ENCODE results near the gene GALNT1.

The GALNT1 gene

GRCh38 chr18:35619464-35619863 lies 37.9 kb downstream of the GALNT1 start:
- DNase-seq (ENCODE audit: insufficient read length, low spot score) (no peak), FAIRE-seq (no peak)
- TF ChIP-seq POLR2A (IDR thresholded peaks at IDR 0.05; ENCODE audit: low read depth, low read length), result no peak

- no peak for FAIRE-seq
- no peak for TF ChIP-seq POLR2A (IDR thresholded peaks at IDR 0.05; ENCODE audit: low read depth, low read length)
- no peak for DNase-seq (ENCODE audit: insufficient read length, low spot score)
These were observed 38.4 kb downstream of the GALNT1 start for GRCh38 chr18:35619941-35620340.

- DNase-seq (ENCODE audit: insufficient read length, low spot score) (no peak), FAIRE-seq (no peak)
- no peak for TF ChIP-seq POLR2A (IDR thresholded peaks at IDR 0.05; ENCODE audit: low read depth, low read length)
These were observed 39.2 kb downstream of the GALNT1 start for GRCh38 chr18:35620765-35621164.

- TF ChIP-seq POLR2A (IDR thresholded peaks at IDR 0.05; ENCODE audit: low read depth, low read length), result no peak
- DNase-seq (ENCODE audit: insufficient read length, low spot score) (no peak), FAIRE-seq (no peak)
These were observed 41.7 kb downstream of the GALNT1 start for GRCh38 chr18:35623255-35623654.

GRCh38 chr18:35624146-35624545 lies 42.6 kb downstream of the GALNT1 start:
- FAIRE-seq, result peak; percentile 6
- no peak for TF ChIP-seq POLR2A (IDR thresholded peaks at IDR 0.05; ENCODE audit: low read depth, low read length)
- no peak for DNase-seq (ENCODE audit: insufficient read length, low spot score)

DNA sequence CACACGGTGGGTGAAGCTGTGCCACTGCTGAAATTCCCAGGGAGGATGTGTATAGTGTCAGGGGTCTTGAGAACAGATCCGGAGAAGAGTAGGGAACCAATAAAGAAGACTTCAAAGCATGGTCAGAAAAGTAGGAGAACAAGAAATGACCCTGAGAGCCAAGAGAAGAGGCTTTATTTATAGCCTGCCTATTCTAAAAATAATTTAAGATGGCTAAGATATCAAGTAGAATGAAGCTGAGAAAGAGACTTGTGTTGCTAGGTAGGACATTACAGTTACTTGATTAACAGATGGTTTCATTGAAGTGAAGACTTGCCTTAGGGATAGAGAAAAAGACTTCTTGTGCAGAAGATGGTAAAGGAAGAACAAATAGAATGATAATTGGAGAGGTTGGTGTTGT lies 43.7 kb downstream of the GALNT1 start:
- no peak for TF ChIP-seq POLR2A (IDR thresholded peaks at IDR 0.05; ENCODE audit: low read depth, low read length)
- no peak for FAIRE-seq

DNA sequence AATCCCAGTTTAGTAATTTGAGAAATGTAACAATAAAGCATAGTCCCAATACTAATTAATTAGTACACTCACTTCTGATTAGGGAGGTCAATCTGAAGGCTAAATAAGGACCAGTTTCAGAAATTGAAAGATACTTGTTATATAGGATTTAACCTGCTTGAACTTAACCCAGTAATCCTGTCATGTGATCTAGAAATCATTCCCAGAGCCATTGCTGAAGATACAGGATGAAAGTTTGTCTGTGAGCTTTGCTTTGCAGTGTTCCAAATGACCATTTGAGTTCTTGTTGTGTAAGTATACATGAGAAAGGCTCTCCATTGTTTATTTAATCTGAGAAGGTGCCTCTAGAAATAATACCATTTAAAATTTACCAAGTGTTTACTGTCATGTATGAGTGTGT lies 52.2 kb downstream of the GALNT1 start:
- TF ChIP-seq POLR2A (IDR thresholded peaks at IDR 0.05; ENCODE audit: low read depth, low read length), result no peak
- no peak for DNase-seq (ENCODE audit: insufficient read length, low spot score)

More for the DNA sequence above, 43.7 kb downstream of the GALNT1 start:
- no peak for DNase-seq (ENCODE audit: insufficient read length, low spot score)

DNA sequence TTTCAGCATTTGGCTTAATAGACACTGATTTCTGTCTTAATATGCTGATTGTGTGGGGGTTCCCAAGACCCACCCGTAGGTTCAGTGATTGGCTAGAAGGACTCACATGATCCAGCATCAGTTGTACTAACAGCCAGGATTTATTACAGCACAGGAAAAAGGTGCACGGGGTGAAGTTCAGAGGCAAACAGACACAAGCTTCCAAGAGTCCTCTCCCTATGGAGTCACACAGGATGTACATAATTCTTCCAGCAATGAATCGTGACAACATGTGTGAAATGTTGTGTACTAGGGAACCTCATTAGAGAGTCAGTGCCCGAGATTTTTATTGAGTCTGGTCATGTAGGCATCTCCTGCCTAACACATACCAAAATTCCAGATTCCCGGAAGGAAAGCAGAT lies 52.8 kb downstream of the GALNT1 start:
- DNase-seq (ENCODE audit: insufficient read length, low spot score), result no peak
- peak; percentile 41 for FAIRE-seq
- TF ChIP-seq POLR2A (IDR thresholded peaks at IDR 0.05; ENCODE audit: low read depth, low read length), result no peak

More for the DNA sequence above, 52.2 kb downstream of the GALNT1 start:
- FAIRE-seq, result no peak

GRCh38 chr18:35635170-35635569 lies 53.6 kb downstream of the GALNT1 start:
- FAIRE-seq, result no peak
- no peak for TF ChIP-seq POLR2A (IDR thresholded peaks at IDR 0.05; ENCODE audit: low read depth, low read length)
- no peak for DNase-seq (ENCODE audit: insufficient read length, low spot score)

DNA sequence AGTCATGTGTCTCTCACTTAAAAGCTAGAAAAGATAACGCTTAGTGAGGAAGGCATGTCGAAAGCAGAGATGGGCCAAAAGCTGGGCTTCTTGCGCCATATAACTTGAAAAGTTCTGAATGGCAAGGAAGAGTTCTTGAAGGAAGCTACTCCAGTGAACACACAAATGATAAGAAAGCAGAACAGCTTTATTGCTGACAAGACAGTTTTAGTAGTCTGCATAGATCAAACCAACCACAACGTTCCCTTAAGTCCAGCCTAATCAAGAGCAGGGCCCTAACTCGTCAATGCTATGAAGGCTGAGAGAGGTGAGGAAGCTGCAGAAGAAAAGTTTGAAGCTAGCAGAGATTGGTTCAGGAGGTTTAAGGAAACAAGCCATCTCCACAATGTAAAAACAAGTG lies 55.7 kb downstream of the GALNT1 start:
- no peak for DNase-seq (ENCODE audit: insufficient read length, low spot score)
- no peak for FAIRE-seq
- no peak for TF ChIP-seq POLR2A (IDR thresholded peaks at IDR 0.05; ENCODE audit: low read depth, low read length)

DNA sequence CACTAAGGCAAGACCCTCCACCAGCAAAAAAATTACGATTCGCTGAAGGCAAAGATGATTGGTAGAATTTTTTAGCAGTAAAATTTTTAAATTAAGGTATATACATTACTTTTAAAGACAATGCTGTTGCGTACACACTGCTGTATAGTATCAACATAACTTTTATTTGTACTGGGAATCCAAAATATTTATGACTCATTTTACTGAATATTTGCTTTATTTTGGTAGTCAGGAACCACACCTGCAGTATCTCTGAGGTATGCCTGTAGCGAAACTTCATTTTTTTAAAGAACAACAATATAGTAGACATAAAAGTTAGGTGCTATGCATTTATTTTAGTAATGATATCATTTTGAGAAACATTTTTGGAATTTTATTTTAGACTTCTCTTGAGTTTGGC lies 57.8 kb downstream of the GALNT1 start:
- no peak for TF ChIP-seq POLR2A (IDR thresholded peaks at IDR 0.05; ENCODE audit: low read depth, low read length)
- DNase-seq (ENCODE audit: insufficient read length, low spot score), result no peak
- no peak for FAIRE-seq

GRCh38 chr18:35641467-35641866 lies 59.9 kb downstream of the GALNT1 start:
- DNase-seq (ENCODE audit: insufficient read length, low spot score) (no peak), FAIRE-seq (no peak)
- TF ChIP-seq POLR2A (IDR thresholded peaks at IDR 0.05; ENCODE audit: low read depth, low read length), result no peak

DNA sequence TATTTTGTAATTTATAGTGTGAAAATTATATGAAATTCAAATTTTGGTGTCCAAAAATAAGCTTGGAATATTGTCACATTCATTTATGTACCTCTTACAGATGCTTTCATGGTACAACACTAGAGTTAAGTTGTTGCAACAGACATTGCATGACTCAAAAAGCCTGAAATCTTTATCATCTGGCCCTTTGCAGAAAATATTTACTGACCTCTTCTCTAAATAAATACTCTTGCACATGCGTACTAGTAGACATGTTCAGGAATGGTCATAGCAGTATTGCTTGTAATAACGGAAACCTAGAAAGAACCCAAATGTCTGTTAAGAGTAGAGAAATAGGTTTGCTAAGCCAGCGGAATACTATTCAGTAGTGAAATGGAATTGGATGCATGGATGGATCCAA lies 60.4 kb downstream of the GALNT1 start:
- FAIRE-seq (no peak), DNase-seq (ENCODE audit: insufficient read length, low spot score) (no peak)
- no peak for TF ChIP-seq POLR2A (IDR thresholded peaks at IDR 0.05; ENCODE audit: low read depth, low read length)

GRCh38 chr18:35642802-35643201 lies 61.3 kb downstream of the GALNT1 start:
- FAIRE-seq (no peak), DNase-seq (ENCODE audit: insufficient read length, low spot score) (peak; percentile 5)
- TF ChIP-seq POLR2A (IDR thresholded peaks at IDR 0.05; ENCODE audit: low read depth, low read length), result no peak

DNA sequence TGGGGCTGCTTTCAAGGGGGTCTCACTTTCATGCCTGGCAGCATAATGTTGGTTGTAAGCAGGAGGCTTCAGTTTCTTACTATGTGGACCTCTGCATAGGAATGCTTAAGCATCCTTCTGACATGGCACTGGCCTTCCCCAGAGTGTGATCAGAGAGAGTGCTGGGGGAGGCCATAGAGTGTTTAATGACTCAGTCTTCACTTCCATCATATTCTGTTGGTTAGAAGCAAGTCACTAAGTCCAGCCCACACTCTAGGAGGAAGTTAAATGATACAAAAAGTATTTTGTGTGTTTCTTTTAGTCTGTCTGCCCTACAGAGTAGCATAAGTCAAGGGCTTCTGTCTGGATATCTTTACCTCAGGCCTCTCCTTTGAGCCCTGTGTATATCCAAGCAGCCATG lies 64.9 kb downstream of the GALNT1 start:
- DNase-seq (ENCODE audit: insufficient read length, low spot score) (no peak), FAIRE-seq (no peak)
- no peak for TF ChIP-seq POLR2A (IDR thresholded peaks at IDR 0.05; ENCODE audit: low read depth, low read length)

Data from H54 (cell line).